CD4-positive, alpha-beta T cell treated with Interleukin-21 for 1 hour (primary cell): Measurements from ENCODE around the gene SLFN12.
"Not testable (repeated sequence)": the region's sequence is repeated elsewhere in the genome, so short reads cannot be mapped to it uniquely, and the experiment has no call there.

ENCODE experiments used
- DNase-seq: peaks from one replicate; pipeline ENCODE4 v3.0.0-alpha.2; 2020

Gene SLFN12

DNA sequence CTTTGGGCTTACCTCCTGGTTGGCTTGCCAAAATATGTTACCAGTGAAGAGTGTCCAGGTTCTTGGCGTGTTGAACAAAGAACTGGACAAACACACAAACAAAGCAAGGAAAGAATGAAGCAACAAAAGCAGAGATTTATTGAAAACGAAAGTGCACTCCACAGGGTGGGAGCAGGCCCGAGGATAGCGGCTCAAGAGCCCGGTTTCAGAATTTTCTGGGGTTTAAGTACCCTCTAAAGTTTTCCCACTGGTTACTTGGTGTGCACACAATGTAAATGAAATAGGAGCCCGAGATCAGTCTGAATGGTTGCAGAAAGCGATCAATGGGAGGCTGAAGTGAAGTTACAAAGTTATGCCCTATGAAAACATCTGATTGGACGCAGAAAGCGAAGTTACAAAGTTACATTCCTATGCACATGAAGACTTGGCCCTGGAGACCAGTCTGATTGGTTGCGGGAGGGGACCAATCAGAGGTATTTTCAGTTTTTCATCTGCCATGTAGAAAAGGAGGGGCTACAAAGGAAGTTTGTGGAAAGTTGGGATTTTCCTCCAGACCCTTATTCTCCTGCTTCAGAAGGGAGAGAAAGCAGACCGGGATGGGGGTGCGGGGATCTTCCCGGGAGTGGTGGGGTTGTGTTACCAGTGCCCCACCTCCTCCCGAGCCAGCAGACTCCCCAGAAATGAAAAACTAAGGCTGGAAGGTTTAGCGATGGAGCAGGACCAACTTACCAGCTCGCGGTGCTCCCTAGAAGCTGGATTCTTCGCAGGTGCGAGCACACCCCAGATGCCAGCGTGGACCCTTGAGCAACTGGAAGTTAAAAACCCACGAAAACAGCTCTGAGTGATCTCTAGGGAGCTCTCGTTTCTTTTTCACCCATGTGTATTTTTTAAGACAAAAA lies at the start of gene SLFN12:
TSS of gene SLFN12 (minus strand) at position 325 of the 899 bp plus-strand sequence. CDS start 9,472 bp downstream, outside the sequence.
- DNase-seq = peak; percentile 84

DNA sequence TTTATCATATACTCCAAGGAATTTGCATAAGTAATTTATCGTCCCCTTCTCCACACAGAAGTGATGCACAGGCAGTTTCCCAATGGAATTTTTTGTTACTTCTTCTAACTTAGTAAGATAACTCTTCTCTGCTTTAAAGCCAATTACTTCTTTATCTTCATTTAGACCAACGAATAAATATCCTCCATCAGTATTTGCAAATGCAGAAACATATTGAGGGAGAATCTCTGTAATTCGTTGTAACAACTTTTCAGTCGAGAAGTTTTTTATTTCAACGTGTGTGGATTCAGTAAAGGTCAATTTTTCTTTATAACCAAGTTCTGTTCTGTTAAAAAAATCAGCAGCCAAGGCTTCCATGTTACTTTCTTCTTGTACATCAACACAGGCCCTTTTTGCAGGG lies 47.0 kb upstream of the SLFN12 start:
- no peak for DNase-seq

DNA sequence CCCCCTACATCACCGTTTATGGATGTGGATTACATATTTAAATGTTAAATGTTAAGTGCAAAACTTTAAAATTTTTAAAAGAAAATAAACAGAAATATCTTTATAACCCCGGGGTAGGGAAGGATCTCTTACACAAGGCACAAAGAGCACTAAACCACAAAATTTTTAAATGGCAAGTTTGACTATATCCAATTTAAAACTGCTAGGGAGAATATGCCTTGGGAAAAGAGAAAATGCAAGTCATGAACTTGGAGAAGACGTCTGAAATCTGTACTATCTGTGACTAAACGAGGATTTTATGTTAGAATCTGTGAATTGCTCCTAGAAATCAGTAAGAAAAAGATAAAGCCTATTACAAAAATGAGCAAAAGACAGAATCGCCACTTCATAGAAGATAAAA lies 44.9 kb upstream of the SLFN12 start:
- DNase-seq = no peak

DNA sequence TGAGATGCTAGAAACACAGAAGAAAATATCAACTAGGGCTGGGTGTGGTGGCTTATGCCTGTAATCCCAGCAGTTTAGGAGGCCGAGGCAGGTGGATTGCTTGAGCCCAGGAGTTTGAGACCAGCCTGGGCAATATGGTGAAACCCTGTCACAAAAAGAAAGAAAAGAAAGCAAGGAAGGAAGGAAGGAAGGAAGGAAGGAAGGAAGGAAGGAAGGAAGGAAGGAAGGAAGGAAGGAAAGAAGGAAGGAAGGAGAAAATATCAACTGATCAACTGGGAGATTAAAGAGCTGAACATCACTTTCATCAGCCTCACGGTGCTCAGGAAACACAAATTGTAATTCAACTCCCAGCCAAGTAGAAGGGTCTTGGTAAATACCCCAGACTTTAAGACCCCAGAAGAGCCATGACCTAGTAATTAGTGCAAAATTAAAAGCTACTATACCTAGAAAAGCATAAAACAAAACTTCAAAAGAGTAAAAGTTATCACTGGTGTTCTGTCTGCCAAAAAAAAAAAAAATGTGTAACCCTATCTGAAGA lies 44.1 kb upstream of the SLFN12 start:
- no peak for DNase-seq

DNA sequence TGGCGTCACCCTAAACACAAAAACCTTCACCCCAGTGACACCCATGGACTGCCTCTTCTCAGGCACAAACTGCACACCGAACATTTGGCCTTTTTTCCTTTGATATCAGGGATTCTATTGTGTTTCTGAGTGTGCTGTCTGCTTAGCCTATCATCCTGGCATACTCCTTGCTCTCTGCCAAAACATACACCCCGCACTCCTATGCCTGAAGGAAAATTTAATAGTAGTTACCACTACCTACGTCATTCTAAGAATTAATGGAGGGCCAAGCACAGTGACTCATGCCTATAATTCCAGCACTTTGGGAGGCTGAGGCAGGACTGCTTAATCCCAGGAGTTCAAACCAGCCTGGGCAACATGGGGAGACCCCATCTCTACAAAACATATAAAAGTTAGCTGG lies 36.2 kb upstream of the SLFN12 start:
- DNase-seq = no peak

DNA sequence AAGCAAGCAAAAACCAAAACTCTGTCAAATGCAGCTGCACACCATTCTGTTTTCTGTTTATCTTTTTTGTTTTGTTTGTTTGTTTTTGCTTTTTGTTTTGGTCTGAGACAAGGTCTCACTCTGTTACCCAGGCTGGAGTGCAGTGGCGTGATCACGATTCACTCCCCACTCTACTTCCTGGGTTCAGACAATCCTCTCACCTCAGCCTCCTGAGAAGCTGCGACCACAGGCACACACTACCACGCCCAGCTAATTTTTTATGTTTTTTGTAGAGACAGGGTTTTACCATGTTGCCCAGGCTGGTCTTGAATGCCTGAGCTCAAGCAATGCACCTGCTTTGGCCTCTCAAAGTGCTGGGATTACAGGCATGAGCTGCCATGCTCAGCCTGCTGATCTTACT lies 35.5 kb upstream of the SLFN12 start:
- peak; percentile 57 for DNase-seq

DNA sequence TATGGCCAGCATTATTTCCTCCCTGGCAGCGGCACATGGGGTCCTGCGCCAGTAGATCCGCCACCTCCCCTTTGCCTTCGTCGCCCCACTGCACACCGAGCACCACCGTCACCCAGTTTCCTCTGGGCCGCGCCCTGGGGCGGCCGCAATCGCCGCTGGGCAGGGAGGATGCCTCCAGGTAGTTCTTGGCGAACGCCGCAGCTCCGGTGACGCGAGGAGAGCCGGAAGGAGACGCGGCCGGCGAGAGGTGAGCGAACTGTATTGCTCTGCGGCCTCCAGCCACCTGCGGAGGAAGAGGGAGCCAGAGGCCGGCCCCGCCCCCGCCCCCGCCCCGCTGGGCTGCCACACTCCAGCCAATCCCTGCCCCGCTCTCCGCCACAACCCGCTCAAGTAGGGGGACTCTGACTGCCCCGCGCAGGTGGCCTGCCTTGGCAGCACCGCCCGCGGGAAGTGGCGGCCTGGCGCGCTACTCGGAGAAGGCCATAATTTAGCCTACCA lies 28.1 kb upstream of the SLFN12 start:
- DNase-seq = peak; percentile 81

DNA sequence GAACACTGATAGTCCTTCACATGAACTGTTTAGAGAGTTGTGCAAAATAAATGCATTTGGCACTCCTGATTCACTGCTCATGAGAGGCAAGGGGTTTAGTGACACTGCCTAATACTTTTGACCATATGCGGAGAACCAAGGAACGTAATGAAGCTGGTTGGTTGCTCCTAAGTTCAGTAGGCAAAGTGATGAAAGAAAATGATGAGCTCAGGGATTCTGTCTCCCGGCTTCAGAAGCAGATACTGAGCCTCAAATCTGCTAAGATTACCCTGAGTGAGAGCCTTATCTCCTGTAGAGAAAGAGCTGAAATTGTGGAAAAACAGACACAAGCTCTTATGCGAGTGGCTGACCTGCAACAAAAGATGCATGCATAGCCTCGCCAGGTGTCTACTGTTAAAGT lies 21.7 kb upstream of the SLFN12 start:
- DNase-seq = not testable (repeated sequence)

DNA sequence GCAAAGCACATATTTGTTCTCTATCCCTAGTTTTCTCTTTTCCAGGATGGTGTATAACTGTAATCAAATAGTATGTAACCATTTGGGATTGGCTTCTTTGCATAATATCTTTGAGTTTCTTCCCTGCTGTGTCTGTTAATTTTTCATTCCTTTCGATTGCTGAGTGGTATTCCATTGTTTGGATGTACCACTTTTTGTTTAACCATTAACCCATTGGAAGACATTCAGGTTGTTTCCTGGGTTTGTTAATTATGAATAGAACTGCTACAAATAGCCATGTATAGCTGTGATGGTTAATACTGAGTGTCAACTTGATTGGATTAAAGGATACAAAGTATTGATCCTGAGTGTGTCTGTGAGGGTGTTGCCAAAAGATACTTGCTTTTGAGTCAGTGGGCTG lies 20.9 kb upstream of the SLFN12 start:
- DNase-seq = no peak

DNA sequence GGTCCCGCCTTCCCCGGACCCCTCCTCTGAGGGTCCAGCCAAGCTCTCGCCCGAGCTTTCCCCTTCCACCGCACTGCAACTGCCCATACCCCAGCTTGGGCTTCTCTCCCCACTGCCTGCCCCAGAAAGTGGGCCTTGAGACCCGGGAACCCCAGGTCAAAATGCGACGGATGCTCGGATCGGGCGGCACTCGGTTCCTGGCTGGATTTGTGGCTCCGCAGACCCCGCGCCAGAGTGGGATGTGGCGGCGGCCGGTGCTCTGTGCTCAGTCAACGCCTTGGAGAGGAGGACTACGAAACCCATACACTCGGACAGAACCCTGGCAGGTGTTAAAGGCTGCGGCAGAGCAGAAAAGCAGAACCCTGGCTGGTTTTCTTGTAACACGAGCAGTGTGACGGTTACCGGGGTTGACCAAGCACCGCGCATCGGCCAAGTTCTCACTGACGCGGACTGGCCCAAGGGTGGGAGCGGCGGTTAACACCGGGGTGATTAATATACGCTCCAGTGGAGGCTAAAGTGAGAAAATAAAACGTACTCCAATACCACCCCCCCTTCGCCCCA lies 17.2 kb upstream of the SLFN12 start:
- no peak for DNase-seq

DNA sequence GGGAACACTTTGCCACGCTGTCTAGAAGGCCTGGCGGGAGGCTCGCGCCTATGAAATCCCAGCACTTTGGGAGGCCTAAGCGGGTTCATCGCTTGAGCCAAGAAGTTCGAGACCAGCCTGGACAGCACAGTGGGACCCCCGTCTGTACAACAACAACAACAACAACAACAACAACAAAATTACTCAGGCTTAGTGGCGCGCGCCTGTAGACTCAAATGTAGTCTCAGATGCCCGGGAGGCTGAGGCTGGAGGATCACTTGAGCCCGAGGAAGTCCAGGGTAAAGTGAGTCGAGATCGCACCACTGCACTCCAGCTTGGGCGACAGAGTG lies 16.6 kb upstream of the SLFN12 start:
- DNase-seq = no peak

DNA sequence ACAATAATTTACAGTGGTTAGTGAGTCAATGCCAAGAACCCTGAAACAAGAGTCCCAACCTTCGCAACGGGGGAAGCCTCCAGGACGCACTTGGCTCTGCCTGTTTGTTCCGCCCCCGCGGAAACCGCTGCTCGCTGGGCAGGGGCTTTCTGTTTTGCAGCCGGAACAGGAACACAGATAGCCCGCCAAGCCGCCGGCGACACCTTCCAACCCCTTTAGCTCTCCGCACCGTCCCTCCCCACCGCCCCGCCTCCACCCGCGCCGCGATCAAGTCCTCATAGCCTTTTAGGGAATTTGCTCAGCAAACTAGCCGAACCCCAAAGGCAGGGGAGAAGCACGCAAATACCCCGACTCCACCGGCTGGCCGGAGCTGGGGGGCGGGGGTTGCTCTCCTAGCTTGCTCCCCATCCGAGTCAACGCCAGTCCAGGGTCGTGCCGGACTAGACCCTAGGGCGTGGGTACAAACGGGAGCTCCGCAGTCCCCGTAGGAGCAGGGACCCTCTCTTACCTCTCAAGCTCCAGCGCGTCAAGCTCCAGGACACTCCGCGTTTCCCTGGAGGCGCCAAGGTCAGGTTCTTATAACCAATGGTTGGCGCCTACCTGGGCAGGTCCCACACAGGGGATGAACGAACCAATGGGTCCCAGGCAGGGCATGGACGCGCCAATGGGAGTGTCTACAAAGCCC lies 16.1 kb upstream of the SLFN12 start, which contains the start of gene SLFN13:
TSS of gene SLFN13 (minus strand) at position 553 of the 685 bp plus-strand sequence. CDS start 3,086 bp downstream, outside the sequence.
- DNase-seq = peak; percentile 86

DNA sequence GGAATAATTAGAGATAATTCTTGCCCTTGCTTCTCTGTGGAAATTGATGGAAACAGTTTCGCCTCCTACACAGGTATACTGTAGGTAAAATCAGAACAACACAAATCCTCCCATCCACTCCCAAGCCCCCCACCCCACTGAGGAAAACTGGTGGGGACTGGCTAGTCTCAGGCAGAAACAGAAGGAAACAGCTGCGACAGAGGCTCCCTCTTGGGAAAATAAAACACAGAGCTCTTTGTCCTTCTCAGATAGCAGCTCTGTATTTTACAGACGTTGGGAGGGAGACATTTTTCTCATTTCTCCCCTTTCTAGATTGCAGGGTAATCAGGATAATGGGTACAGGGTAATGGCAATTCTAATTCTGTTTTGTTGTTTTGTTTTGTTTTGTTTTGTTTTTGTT lies 15.2 kb upstream of the SLFN12 start:
- DNase-seq = no peak

DNA sequence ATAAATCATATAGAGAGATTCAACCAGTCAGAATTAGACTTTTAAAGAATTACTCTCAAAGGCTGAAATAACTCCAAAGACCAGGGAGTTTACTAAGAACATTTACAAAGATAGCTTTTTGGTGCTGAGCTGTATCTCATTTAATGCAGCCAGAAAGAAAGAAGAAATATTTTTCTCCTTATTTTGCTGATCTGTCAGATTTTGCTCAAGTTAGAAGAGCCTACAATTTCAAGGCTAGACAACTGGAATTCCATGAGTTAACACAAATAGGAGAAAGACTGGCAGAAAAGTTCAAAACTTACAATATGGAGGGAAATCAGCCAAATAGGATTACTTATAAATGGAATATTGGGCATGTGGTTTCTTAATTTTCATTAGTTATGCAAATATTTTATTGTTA lies 6.1 kb upstream of the SLFN12 start:
- no peak for DNase-seq

DNA sequence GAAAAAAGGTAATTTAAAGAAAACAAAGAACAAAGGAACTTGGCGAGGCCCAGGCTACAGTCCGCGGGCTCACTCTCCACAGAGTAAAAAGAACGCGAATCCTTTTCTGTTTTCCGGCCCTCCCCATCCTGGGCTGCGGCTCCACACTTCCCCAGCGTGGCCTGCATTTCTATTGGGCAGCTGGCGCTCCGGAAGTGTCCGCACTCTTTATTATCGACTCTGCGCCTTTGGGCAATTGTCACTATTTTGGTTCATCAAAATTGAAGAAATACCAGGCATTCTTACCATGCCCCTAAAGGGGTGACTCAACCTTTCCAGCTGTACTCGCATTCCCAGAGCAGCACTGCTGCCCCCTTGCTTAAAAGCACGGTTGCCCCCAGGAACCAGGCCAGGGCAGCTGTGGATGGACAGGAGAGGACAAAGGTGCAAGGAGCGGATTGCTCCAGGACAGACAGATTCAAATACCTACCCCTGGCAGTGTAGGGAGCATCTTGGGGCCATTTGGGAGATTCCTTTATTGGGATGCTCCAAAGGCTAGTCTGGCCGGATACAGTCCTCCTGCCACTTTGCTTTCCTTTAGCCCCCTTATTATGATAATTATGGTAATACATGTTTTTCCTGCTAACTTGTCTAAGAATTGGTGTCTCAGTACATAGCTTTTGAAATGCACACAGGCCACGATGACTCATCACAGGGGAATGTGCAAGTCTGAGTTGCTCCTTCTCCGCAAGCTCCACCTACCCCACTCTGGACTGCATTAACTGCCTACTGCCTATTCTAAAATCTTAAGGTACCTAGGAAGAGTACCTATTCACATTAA lies 985 bp upstream of the SLFN12 start:
- peak; percentile 60 for DNase-seq

DNA sequence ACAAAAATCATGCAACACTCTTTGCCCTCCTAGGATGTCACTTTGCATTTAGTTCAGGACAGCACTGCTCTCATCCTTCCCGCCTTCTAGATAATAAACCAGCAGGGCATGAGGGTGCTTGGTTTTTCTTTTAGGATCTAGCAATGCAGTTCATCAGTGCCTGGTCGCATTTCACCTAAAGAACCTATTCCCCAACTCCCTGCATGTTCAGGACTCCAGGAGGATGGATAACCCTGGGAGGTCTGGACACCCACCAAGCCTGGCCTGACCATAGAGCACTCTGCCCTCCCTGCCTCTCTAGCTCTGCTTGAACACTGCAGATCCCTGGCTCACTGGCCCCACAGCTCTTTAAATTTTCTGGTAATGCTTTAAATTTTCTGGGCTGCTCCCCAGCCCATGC lies 2.6 kb downstream of the SLFN12 start:
- no peak for DNase-seq

DNA sequence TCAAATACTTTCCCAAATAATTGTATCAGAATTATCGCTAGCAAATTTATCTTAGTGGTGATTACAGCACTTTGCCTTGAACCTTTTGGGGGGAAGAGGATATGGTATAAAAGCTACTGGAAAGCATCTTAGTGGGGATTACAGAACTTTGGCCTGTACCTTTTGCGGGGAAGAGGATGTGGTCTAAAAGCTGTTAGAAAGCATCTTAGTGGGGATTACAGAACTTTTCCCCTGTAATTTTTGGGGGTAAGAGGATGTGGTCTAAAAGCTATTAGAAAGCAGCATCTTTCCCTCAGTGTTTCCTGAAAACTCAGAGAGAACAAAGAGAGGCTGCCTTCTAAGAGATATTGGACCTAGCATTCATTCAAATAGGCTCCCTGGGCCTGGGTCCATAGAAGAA lies 4.1 kb downstream of the SLFN12 start:
- DNase-seq = no peak

DNA sequence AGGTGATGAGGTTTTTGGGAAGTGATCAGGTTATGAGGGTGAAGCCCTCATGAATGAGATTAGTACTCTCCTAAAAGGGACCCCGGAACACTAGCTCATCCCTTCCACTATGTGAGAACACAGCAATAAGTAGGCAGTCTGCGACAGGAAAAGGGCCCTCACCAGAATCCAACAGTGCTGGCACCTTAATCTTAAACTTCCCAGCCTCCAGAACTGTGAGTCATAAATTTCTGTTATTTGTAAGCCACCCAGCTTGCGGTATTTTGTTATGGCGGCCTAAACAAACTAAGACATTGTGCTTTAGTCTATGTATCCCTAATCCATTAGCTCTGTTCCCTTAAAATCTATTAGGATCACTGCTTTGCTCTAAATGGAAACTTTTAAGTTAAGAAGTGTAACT lies 8.5 kb downstream of the SLFN12 start:
- no peak for DNase-seq

DNA sequence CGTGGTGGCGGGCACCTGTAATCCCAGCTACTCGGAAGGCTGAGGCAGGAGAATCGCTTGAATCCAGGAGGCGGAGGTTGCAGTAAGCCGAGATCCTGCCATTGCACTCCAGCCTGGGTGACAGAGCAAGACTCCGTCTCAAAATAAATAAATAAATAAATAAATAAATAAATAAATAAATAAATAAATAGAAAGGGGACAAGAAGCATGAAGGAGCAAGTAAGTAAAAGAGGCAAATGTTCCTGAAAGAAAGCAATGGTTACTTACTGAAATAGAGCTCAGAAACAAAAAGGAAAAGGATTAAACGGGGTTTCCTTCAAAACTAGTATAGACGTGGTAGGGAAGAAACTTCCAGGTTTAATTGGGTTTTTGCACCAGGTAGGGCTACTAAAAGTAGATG lies 11.2 kb downstream of the SLFN12 start:
- not testable (repeated sequence) for DNase-seq

DNA sequence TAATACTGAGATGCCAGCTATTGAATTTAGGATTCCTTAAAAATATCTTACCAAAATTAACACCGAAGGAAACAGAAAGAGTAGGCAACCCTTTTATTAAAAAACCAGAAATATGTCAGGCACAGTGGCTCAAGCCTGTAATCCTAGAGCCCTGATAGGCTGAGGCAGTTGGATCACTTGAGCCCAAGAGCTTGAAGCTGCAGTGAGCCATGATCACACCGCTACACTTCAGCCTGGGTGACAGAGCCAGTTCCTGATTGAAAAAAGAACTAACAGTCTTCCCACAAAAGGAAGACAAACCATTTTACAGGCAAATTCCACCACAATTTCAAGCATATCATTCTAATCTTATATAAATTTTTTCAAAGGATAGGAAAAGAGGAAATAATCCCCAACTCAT lies 15.6 kb downstream of the SLFN12 start:
- no peak for DNase-seq

DNA sequence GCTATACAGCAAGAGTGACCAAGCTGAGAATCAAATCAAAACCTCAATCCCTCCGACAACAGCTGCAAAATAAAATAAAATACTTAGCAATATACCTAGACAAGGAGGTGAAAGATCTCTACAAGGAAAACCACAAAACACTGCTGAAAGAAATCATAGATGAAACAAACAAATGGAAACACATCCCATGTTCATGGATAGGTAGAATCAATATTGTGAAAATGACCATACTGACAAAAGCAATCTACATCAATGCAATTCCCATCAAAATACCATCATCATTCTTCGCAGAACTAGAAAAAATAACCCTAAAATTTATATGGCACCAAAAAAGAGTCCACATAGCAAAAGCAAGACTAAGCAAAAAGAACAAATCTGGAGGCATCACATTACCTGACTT lies 17.6 kb downstream of the SLFN12 start:
- not testable (repeated sequence) for DNase-seq

DNA sequence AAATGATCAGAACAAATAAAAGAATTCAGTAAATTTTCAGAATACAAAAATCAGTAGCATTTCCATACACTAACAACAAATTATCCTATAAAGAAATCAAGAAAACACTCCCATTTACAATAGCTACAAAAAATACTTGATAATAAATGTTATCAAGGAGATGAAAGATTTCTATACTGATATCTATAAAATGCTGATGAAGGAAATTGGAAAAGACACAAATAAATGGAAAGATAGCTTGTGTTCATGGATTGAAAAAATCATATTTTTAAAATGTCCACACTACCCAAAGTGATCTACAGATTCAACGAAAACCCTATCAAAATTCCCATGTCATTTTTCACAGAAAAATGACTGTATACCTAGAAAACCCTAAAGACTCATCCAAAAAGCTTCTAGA lies 18.1 kb downstream of the SLFN12 start:
- DNase-seq = no peak

DNA sequence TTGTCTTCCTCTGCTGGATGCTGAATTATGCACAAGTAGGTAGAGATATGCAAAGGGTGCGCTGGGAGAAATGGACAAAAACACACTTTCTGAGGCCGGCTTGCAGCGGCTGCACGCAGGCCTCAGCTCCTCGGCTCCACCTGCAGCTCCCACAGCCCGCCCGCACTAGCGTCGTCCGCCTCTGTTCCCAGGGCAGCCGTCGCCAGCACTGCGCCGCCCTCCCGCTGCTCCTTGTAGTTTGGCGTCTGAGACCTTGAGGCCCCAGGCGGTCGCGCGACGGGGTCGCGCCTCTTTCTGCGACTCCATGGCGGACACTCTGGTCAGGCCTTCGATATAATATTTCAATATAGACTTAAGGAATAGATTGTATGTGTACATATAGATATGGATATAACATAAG lies 24.8 kb downstream of the SLFN12 start:
- DNase-seq = no peak
